NCI-H1105 treated with DMSO at 0.1 percent for 48 hours (cell line): ENCODE data around the gene GTF3C5.
"Not testable (repeated sequence)": the region's sequence is repeated elsewhere in the genome, so short reads cannot be mapped to it uniquely, and the experiment has no call there.

Source experiments
- DNase-seq: peaks from one replicate; lab custom pipeline; 2025; lab: John Stamatoyannopoulos, UW

Gene GTF3C5

DNA sequence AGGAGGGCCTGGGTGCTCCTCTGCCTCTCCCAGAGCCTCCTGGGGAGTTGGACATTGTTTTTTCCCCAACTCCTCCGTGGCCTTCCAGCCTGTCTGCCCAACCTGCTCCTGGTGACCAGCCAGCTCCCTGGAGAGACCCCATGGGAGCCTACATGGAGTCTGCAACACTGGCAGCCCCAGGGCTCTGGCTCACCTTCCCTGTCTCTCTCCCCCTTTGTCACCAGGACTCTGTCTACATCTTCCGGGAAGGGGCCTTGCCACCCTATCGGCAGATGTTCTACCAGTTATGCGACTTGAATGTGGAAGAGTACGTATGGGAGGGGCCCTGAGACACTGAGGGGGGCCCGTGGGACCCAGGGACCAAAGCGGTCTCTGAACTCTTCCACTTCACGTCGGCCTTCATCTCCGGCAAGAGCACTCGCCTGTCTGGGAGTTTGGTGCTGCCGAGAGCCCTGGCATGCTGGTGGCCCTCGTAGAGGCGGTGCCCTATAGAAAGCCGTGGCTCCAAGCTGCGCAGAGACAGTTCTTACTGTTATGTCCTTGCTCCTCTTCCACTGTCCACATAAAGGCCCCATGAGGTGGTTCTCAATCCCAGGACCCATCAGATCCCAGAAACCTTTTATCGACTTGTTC, 25.1 kb downstream of the GTF3C5 start:
- DNase-seq, result no peak

DNA sequence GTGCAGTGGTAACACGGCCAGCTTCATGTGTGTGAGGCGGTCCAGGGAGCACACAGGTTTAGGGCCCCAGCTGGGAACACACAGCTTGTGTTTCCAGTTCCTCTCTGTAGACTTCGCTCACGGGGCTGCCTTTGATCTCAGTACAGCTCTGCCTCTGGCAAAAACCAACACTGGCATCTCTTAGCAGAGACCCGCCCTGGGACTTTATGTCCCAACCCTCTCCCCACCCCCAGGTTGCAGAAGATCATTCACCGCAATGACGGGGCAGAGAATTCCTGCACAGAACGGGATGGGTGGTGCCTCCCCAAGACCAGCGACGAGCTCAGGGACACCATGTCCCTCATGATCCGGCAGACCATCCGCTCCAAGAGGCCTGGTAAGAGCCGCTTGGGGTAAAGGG, 25.7 kb downstream of the GTF3C5 start:
- DNase-seq, result no peak

DNA sequence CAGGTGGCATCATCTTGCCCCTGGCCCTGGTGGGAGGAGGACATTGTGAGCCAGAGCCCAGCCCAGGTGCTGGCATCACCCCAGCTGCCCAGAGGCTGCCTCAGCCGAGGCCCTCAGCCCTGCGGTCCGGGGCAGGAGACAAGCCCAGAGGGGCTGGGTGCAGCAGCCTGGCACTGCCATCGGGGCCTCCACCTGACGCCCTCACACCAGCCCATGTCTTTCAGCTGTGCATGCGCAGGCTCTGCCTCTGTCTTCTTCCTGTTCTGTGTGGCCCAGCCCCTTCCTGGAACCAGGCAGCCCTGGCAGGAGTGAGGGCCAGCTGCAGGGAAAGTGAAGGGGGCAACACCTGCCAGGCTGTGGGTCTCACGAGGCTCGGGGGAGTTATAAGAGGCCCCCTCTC, 26.2 kb downstream of the GTF3C5 start:
- no peak for DNase-seq

DNA sequence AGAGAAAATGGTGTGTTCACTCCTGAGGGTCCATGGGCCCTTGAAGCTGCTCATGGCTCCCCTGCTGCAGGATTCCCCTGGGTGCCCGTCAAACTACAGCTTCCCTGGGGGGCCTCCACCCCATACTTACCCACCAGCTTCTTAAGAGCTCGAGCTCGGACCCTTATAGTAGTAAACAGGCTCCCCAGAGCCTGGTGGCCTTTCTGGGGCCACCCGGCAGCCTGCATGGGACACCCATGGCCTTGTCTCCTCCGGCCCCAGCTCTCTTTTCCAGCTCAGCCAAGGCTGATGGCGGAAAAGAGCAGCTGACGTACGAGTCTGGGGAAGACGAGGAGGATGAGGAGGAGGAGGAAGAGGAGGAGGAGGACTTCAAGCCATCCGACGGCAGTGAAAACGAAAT, 26.8 kb downstream of the GTF3C5 start:
- DNase-seq, result no peak

DNA sequence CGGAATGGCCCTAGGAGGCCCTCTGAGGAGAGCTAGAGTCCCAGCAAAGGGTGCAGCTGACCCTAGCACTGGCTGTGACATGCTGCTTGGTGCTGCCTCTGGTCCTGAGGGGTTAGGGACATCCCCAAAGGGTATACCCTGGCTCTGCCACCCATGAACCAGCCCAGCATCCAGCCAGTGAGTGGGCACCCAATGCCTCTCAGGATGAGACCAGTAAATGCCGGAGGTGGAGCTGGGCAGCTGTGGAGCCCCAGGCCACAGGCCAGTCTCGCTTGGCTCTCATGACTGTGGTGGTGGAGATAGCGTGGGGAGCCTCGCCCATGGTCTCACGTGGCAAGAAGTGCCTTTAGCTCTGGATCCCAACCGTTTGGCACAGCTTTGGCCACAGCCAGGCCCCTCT, 27.3 kb downstream of the GTF3C5 start:
- no peak for DNase-seq

DNA sequence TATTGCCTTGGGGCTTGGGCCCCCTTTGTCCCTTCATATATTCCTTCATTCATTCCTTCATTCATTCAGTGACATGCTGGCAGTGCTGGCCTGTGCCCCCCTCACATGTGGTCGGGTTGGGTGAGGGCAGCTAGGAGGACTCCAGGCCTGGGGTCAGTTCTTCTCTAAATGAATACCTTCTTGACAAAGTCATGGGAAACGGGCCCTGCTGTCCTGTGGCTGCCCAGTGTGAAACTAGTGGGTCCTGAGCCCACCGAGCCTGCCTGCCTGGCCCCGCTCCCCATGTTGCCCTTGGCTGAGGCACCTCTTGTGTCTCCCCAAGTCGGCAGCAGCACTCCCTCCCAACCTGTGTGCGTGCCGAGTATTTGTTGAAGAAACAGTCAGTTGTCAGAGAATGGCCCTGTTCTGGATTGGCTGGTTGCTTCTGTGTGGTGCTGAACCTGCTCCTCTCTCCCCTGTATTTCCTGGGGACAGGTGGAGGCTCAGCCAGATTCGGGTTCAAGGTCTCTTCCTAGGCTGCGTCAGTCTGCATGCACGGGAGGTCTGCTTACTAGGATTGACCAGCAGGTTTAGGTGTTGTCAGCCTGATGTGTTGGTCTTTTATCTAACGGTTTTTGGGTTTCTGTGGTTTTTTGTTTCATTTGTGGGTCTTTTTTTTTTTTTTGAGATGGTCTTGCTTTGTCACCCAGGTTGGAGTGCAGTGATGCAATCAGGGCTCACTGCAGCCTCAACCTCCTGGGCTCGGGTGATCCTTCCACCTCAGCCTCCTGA, 27.9 kb downstream of the GTF3C5 start:
- DNase-seq, result no peak

DNA sequence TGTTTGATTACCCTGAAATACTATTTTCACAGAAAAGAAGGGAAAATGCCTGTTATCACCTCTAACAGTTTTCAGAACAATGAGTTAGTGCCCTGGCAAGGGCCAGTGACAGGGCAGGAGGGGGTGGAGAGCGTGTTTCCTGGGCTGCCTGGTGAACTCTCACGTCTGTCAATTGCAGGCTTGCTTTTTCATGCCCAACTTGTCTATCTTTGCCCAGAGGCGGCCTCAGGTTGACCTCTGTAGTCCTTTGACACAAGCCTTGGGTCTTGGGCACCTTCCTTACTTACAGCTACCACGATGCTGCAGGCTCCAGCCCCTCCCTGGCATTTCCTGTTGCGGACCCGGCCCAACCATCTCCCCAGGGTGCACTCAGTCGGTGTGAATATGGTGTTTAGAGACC, 28.8 kb downstream of the GTF3C5 start:
- DNase-seq, result no peak

DNA sequence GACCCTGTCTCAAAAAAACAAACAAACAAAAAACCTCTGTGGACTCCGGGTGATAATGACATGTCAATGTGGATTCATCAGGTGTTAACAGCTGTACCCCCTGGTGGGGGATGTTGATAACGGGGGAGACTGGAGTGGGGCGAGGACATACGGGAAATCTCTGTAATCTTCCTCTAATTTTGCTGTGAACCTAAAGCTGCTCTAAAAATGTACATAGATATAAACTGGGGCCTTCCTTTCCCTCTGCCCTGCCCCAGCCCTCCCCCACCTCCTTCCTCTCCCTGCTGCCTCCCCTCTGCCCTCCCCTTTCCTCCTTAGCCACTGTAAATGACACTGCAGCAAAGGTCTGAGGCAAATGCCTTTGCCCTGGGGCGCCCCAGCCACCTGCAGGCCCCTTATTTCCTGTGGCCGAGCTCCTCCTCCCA, 29.6 kb downstream of the GTF3C5 start:
- no peak for DNase-seq

DNA sequence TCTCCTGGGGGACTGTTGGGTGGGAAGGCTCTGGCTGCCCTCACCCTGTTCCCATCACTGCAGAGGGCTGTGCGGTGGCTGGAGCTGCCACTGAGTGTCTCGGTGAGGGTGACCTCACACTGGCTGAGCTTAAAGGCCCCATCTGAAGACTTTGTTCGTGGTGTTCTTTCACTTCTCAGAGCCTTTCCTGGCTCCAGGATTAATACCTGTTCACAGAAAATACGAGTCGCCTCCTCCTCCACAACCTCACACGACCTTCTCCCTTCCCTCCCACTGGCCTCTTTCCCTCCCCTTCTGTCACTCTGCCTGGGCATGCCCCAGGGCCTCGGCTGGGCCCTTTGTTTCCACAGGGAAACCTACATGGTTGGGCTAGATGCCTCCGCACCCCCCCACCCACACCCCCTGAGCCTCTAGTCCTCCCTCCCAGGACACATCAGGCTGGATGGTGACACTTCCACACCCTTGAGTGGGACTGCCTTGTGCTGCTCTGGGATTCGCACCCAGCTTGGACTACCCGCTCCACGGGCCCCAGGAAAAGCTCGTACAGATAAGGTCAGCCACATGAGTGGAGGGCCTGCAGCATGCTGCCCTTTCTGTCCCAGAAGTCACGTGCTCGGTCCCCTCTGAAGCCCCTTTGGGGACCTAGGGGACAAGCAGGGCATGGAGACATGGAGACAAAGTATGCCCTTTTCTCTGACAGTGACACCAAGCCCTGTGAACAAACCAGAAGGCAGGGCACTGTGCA, 30.4 kb downstream of the GTF3C5 start:
- not testable (repeated sequence) for DNase-seq

DNA sequence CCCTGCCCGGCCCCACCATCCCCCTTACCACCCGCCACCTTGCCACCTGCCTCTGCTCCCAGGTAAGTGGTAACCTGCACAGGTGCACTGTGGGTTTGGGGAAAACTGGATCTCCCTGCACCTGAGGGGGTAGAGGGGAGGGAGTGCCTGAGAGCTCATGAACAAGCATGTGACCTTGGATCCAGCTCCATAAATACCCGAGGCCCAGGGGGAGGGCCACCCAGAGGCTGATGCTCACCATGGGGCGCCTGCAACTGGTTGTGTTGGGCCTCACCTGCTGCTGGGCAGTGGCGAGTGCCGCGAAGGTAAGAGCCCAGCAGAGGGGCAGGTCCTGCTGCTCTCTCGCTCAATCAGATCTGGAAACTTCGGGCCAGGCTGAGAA, 31.0 kb downstream of the GTF3C5 start, which contains the start of gene CEL:
Gene CEL, plus strand, starts transcription at position 218 of the 382 bp plus-strand sequence. Its CDS starts 22 bp downstream, at position 240.
- DNase-seq, result not testable (repeated sequence)

DNA sequence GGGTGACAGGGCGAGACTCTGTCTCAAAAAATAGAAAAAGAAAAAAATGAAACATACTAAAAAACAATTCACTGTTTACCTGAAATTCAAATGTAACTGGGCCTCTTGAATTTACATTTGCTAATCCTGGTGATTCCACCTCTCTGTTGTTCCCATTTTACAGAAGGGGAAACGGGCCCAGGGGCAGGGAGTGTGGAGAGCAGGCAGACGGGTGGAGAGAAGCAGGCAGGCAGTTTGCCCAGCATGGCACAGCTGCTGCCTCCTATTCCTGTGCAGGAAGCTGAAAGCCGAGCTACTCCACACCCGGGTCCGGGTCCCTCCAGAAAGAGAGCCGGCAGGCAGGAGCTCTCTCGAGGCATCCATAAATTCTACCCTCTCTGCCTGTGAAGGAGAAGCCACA, 31.8 kb downstream of the GTF3C5 start:
- DNase-seq, result not testable (repeated sequence)

DNA sequence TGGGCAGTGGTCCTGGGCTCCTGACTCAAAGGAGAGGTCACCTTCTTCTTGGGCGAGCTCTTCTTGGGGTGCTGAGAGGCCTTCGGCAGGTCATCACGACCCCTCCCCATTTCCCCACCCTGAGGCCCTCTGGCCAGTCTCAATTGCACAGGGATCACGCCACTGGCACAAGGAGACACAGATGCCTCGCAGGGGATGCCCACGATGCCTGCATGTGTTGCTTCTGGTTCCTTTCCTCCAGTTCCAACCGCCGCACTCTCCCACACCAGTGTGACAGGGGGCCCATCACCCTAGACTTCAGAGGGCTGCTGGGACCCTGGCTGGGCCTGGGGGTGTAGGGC, 32.3 kb downstream of the GTF3C5 start:
- DNase-seq, result no peak

DNA sequence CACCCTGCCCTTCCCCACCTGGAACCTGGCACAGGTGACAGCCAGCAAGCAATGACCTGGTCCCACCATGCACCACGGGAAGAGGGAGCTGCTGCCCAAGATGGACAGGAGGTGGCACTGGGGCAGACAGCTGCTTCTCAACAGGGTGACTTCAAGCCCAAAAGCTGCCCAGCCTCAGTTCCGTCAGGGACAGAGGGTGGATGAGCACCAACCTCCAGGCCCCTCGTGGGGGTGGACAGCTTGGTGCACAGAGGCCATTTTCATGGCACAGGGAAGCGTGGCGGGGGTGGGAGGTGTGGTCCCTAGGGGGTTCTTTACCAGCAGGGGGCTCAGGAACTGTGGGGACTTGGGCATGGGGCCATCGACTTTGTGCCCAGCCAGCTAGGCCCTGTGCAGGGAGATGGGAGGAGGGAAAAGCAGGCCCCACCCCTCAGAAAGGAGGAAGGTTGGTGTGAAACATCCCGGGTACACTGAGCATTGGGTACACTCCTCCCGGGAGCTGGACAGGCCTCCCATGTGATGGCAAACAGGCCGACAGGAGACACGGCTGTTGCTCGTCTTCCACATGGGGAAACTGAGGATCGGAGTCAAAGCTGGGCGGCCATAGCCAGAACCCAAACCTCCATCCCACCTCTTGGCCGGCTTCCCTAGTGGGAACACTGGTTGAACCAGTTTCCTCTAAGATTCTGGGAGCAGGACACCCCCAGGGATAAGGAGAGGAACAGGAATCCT, 32.9 kb downstream of the GTF3C5 start:
- DNase-seq, result no peak

DNA sequence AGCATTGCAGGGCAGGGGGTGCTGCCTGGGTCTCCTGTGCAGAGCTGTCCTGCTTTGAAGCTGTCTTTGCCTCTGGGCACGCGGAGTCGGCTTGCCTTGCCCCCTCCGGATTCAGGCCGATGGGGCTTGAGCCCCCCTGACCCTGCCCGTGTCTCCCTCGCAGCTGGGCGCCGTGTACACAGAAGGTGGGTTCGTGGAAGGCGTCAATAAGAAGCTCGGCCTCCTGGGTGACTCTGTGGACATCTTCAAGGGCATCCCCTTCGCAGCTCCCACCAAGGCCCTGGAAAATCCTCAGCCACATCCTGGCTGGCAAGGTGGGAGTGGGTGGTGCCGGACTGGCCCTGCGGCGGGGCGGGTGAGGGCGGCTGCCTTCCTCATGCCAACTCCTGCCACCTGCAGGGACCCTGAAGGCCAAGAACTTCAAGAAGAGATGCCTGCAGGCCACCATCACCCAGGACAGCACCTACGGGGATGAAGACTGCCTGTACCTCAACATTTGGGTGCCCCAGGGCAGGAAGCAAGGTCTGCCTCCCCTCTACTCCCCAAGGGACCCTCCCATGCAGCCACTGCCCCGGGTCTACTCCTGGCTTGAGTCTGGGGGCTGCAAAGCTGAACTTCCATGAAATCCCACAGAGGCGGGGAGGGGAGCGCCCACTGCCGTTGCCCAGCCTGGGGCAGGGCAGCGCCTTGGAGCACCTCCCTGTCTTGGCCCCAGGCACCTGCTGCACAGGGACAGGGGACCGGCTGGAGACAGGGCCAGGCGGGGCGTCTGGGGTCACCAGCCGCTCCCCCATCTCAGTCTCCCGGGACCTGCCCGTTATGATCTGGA, 33.7 kb downstream of the GTF3C5 start:
- no peak for DNase-seq

DNA sequence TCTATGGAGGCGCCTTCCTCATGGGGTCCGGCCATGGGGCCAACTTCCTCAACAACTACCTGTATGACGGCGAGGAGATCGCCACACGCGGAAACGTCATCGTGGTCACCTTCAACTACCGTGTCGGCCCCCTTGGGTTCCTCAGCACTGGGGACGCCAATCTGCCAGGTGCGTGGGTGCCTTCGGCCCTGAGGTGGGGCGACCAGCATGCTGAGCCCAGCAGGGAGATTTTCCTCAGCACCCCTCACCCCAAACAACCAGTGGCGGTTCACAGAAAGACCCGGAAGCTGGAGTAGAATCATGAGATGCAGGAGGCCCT, 34.2 kb downstream of the GTF3C5 start:
- no peak for DNase-seq

DNA sequence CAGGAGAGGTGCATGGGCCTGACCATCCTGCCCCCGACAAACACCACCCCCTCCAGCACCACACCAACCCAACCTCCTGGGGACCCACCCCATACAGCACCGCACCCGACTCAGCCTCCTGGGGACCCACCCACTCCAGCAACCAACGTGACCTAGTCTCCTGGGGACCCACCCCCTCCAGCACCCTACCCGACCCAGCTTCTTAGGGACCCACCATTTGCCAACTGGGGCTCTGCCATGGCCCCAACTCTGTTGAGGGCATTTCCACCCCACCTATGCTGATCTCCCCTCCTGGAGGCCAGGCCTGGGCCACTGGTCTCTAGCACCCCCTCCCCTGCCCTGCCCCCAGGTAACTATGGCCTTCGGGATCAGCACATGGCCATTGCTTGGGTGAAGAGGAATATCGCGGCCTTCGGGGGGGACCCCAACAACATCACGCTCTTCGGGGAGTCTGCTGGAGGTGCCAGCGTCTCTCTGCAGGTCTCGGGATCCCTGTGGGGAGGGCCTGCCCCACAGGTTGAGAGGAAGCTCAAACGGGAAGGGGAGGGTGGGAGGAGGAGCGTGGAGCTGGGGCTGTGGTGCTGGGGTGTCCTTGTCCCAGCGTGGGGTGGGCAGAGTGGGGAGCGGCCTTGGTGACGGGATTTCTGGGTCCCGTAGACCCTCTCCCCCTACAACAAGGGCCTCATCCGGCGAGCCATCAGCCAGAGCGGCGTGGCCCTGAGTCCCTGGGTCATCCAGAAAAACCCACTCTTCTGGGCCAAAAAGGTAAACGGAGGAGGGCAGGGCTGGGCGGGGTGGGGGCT, 35.6 kb downstream of the GTF3C5 start:
- no peak for DNase-seq

DNA sequence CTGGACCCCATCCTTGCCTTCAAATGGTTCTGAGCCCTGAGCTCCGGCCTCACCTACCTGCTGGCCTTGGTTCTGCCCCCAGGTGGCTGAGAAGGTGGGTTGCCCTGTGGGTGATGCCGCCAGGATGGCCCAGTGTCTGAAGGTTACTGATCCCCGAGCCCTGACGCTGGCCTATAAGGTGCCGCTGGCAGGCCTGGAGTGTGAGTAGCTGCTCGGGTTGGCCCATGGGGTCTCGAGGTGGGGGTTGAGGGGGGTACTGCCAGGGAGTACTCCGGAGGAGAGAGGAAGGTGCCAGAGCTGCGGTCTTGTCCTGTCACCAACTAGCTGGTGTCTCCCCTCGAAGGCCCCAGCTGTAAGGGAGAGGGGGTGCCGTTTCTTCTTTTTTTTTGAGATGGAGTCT, 36.2 kb downstream of the GTF3C5 start:
- no peak for DNase-seq

DNA sequence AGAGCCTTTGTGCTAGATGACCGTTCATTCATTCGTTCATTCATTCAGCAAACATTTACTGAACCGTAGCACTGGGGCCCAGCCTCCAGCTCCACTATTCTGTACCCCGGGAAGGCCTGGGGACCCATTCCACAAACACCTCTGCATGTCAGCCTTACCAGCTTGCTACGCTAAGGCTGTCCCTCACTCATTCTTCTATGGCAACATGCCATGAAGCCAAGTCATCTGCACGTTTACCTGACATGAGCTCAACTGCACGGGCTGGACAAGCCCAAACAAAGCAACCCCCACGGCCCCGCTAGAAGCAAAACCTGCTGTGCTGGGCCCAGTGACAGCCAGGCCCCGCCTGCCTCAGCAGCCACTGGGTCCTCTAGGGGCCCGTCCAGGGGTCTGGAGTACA, 37.0 kb downstream of the GTF3C5 start:
- DNase-seq, result no peak

DNA sequence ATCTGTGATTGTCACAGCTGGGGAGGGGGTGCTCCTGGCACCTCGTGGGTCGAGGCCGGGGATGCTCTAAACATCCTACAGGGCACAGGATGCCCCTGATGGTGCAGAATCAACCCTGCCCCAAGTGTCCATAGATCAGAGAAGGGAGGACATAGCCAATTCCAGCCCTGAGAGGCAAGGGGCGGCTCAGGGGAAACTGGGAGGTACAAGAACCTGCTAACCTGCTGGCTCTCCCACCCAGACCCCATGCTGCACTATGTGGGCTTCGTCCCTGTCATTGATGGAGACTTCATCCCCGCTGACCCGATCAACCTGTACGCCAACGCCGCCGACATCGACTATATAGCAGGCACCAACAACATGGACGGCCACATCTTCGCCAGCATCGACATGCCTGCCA, 37.6 kb downstream of the GTF3C5 start:
- DNase-seq, result not testable (repeated sequence)

DNA sequence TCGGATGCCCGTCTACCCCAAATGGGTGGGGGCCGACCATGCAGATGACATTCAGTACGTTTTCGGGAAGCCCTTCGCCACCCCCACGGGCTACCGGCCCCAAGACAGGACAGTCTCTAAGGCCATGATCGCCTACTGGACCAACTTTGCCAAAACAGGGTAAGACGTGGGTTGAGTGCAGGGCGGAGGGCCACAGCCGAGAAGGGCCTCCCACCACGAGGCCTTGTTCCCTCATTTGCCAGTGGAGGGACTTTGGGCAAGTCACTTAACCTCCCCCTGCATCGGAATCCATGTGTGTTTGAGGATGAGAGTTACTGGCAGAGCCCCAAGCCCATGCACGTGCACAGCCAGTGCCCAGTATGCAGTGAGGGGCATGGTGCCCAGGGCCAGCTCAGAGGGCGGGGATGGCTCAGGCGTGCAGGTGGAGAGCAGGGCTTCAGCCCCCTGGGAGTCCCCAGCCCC, 39.7 kb downstream of the GTF3C5 start:
- not testable (repeated sequence) for DNase-seq

DNA sequence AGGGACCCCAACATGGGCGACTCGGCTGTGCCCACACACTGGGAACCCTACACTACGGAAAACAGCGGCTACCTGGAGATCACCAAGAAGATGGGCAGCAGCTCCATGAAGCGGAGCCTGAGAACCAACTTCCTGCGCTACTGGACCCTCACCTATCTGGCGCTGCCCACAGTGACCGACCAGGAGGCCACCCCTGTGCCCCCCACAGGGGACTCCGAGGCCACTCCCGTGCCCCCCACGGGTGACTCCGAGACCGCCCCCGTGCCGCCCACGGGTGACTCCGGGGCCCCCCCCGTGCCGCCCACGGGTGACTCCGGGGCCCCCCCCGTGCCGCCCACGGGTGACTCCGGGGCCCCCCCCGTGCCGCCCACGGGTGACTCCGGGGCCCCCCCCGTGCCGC, 40.2 kb downstream of the GTF3C5 start:
- DNase-seq, result not testable (repeated sequence)
